ENCODE results near the gene SPRY2. TPM values are rescaled to one million over a fixed set of nuclear protein-coding genes. Genes with fewer than 3 reads are reported as not detected.

The SPRY2 gene, protein sequence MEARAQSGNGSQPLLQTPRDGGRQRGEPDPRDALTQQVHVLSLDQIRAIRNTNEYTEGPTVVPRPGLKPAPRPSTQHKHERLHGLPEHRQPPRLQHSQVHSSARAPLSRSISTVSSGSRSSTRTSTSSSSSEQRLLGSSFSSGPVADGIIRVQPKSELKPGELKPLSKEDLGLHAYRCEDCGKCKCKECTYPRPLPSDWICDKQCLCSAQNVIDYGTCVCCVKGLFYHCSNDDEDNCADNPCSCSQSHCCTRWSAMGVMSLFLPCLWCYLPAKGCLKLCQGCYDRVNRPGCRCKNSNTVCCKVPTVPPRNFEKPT
- 8.5 and 11.3 TPM in 2 replicates for total RNA-seq

GRCh38 chr13:80341101-80341755, at the start of gene SPRY2:
Gene SPRY2, minus strand, starts transcription at chr13:80341126. Its CDS starts 3,421 bp downstream, at chr13:80337705.

All from smooth muscle cell of bladder (primary cell).